H1 (cell line): ENCODE results near the gene DNLZ. TPM values are rescaled to one million over a fixed set of nuclear protein-coding genes. Genes with fewer than 3 reads are reported as not detected.

ENCODE experiments used
- CTCF ChIA-PET: fragments of 300-600 bp; sonication (Branson Sonifier 250); formaldehyde crosslinking; loops from one replicate; lab custom pipeline; 2021; ENCODE audit not compliant: partially characterized antibody; lab: Charles Lee
- POLR2A ChIA-PET: fragments of 300-600 bp; sonication (Branson Sonifier 250); formaldehyde crosslinking; loops from one replicate; lab custom pipeline; 2021; ENCODE audit warnings: inconsistent platforms; ENCODE audit not compliant: partially characterized antibody; lab: Charles Lee
- DNase-seq, 2 experiments: peaks; one replicate each; pipeline versions ENCODE4 v3.0.0 to v3.0.0-alpha.2; 2010 to 2022; ENCODE audit warnings: low spot score in 2 of 2, low read depth in 1 of 2, mixed read lengths in 1 of 2
- FAIRE-seq: peaks from 2 replicates; lab custom pipeline; 2011; peaks lifted over from hg19 to GRCh38; lab: Jason Lieb, UNC
- H2AFZ ChIP-seq: 2 replicates; pipeline ENCODE4 v1.8.1; 2012; ENCODE audit warnings: low read length, inconsistent platforms
- H2AK5ac ChIP-seq: 2 replicates; pipeline ENCODE4 v1.6.1; 2013; ENCODE audit warnings: low read depth, low read length
- H2BK120ac ChIP-seq: replicated peaks from 2 replicates; pipeline ENCODE3; 2013; ENCODE audit warnings: low read depth, low read length, inconsistent platforms
- H2BK12ac ChIP-seq: 2 replicates; pipeline ENCODE4 v1.6.1; 2013; ENCODE audit warnings: low read depth, low read length
- H2BK15ac ChIP-seq: 2 replicates; pipeline ENCODE4 v1.6.1; 2013; ENCODE audit warnings: low read length
- H2BK20ac ChIP-seq: 2 replicates; pipeline ENCODE4 v1.6.1; 2013; ENCODE audit warnings: low read length
- H2BK5ac ChIP-seq: 2 replicates; pipeline ENCODE4 v1.6.1; 2013; ENCODE audit warnings: low read depth, low read length
- H3K14ac ChIP-seq: 2 replicates; pipeline ENCODE4 v1.6.1; 2013; ENCODE audit warnings: inconsistent platforms; ENCODE audit not compliant: insufficient read length
- H3K18ac ChIP-seq: 2 replicates; pipeline ENCODE4 v1.6.1; 2013; ENCODE audit warnings: low read length; ENCODE audit errors: extremely low read depth
- H3K23ac ChIP-seq: 2 replicates; pipeline ENCODE4 v1.6.1; 2013; ENCODE audit warnings: inconsistent platforms; ENCODE audit not compliant: insufficient read length
- H3K23me2 ChIP-seq: 2 replicates; pipeline ENCODE4 v1.6.1; 2013; ENCODE audit warnings: low read depth, low read length
- H3K27ac ChIP-seq: 2 replicates; pipeline ENCODE4 v1.6.1; 2011; ENCODE audit warnings: low read depth, low read length, inconsistent platforms
- H3K27me3 ChIP-seq, 4 experiments: replicated peaks in 1 of 4; 1 replicate in 1 of 4; 2 replicates in 3 of 4; pipeline versions ENCODE4 v1.6.1 to v1.8.1; 2011 to 2013; ENCODE audit warnings: low read length in 3 of 4, mild to moderate bottlenecking in 3 of 4, inconsistent platforms in 2 of 4, mixed read lengths in 2 of 4, moderate library complexity in 1 of 4; ENCODE audit not compliant: control insufficient read depth in 3 of 4, insufficient read depth in 3 of 4; ENCODE audit errors: extremely low read depth in 1 of 4
- H3K36me3 ChIP-seq, 4 experiments: 2 replicates each; pipeline versions ENCODE4 v1.6.1 to v1.8.1; 2011 to 2013; ENCODE audit warnings: mild to moderate bottlenecking in 4 of 4, low read length in 3 of 4, moderate library complexity in 2 of 4, control low read depth in 1 of 4, inconsistent platforms in 1 of 4; ENCODE audit not compliant: insufficient read depth in 4 of 4, control insufficient read depth in 2 of 4
- H3K4ac ChIP-seq: replicated peaks from 2 replicates; pipeline ENCODE3; 2013; ENCODE audit warnings: low read length, low read depth, mixed read lengths, inconsistent platforms; ENCODE audit not compliant: insufficient read length
- H3K4me1 ChIP-seq, 4 experiments: replicated peaks in 1 of 4; 1 replicate in 1 of 4; 2 replicates in 3 of 4; pipeline versions ENCODE4 v1.6.1 to v1.8.1; 2011 to 2013; ENCODE audit warnings: low read length in 3 of 4, inconsistent platforms in 2 of 4, mixed read lengths in 1 of 4; ENCODE audit not compliant: insufficient read depth in 4 of 4, control insufficient read depth in 3 of 4
- H3K4me2 ChIP-seq, 2 experiments: 2 replicates each; pipeline versions ENCODE4 v1.6.1 to v1.8.1; 2011 to 2013; ENCODE audit warnings: low read depth in 2 of 2, low read length in 2 of 2, control low read depth in 1 of 2, inconsistent platforms in 1 of 2, mild to moderate bottlenecking in 1 of 2; ENCODE audit not compliant: insufficient read depth in 1 of 2
- H3K4me3 ChIP-seq, 4 experiments: fragments of 200-600, 300-600 bp in 1 of 4; sonication (generic), shearing (Covaris generic), sonication (Bioruptor Twin) in 1 of 4; 2 replicates each; pipeline versions ENCODE4 v1.5.1 to v1.8.1; 2011 to 2016; ENCODE audit warnings: low read length in 4 of 4, low read depth in 3 of 4, control low read depth in 2 of 4, inconsistent platforms in 2 of 4, mild to moderate bottlenecking in 2 of 4, mixed read lengths in 1 of 4, moderate library complexity in 1 of 4; ENCODE audit not compliant: insufficient read depth in 2 of 4; ENCODE audit errors: extremely low read depth in 1 of 4
- H3K56ac ChIP-seq: replicated peaks from 2 replicates; pipeline ENCODE3; 2013; ENCODE audit warnings: low read depth, mild to moderate bottlenecking, mixed read lengths, low read length, inconsistent platforms; ENCODE audit not compliant: insufficient read length
- H3K79me1 ChIP-seq: 2 replicates; pipeline ENCODE4 v1.6.1; 2013; ENCODE audit warnings: low read depth, low read length, control low read depth
- H3K79me2 ChIP-seq, 2 experiments: 2 replicates each; pipeline versions ENCODE4 v1.6.1 to v1.8.1; 2012 to 2013; ENCODE audit warnings: low read length in 2 of 2, mild to moderate bottlenecking in 2 of 2, inconsistent platforms in 1 of 2; ENCODE audit not compliant: insufficient read depth in 2 of 2, control insufficient read depth in 1 of 2
- H3K9ac ChIP-seq, 4 experiments: replicated peaks in 1 of 4; 1 replicate in 1 of 4; 2 replicates in 3 of 4; pipeline versions ENCODE4 v1.6.1 to v1.8.1; 2011 to 2013; ENCODE audit warnings: low read depth in 3 of 4, low read length in 3 of 4, control low read depth in 2 of 4, mild to moderate bottlenecking in 2 of 4, moderate library complexity in 2 of 4, inconsistent platforms in 1 of 4; ENCODE audit errors: extremely low read depth in 1 of 4
- H3K9me3 ChIP-seq, 2 experiments: 2 replicates each; pipeline versions ENCODE4 v1.6.1 to v1.8.1; 2012 to 2013; ENCODE audit warnings: mild to moderate bottlenecking in 2 of 2, moderate library complexity in 2 of 2, control low read depth in 1 of 2, inconsistent platforms in 1 of 2, low read depth in 1 of 2, low read length in 1 of 2, mixed read lengths in 1 of 2; ENCODE audit not compliant: insufficient read depth in 2 of 2
- H4K20me1 ChIP-seq, 2 experiments: replicated peaks in 1 of 2; 2 replicates each; pipeline versions ENCODE3 to v1.8.1; 2011 to 2013; ENCODE audit warnings: inconsistent platforms in 2 of 2, low read length in 2 of 2, mild to moderate bottlenecking in 1 of 2; ENCODE audit not compliant: insufficient read depth in 2 of 2, control insufficient read depth in 1 of 2
- H4K5ac ChIP-seq: 2 replicates; pipeline ENCODE4 v1.6.1; 2013; ENCODE audit warnings: low read length, low read depth, mixed read lengths, inconsistent platforms; ENCODE audit not compliant: insufficient read length
- H4K8ac ChIP-seq: 2 replicates; pipeline ENCODE4 v1.8.0; 2013; ENCODE audit warnings: mild to moderate bottlenecking, moderate library complexity, low read length, inconsistent platforms; ENCODE audit not compliant: insufficient read depth; ENCODE audit errors: extremely low read depth
- H4K91ac ChIP-seq: replicated peaks from 2 replicates; pipeline ENCODE3; 2013; ENCODE audit warnings: low read length, mixed read lengths, inconsistent platforms; ENCODE audit not compliant: insufficient read length
- BRCA1 ChIP-seq: IDR thresholded peaks from 2 replicates; pipeline ENCODE4 v1.6.1; 2012; ENCODE audit warnings: low read depth, low read length, improper control_type of control experiment
- FOSL1 ChIP-seq: IDR thresholded peaks from 2 replicates; pipeline ENCODE4 v1.6.1; 2011; ENCODE audit warnings: mild to moderate bottlenecking, low read depth, low read length, moderate library complexity; ENCODE audit not compliant: insufficient read depth
- GTF2F1 ChIP-seq: IDR thresholded peaks from 2 replicates; pipeline ENCODE4 v1.6.1; 2012; ENCODE audit warnings: low read depth, low read length, improper control_type of control experiment, borderline replicate concordance
- JUND ChIP-seq: IDR thresholded peaks from 2 replicates; pipeline ENCODE4 v1.6.1; 2011; ENCODE audit warnings: mild to moderate bottlenecking, improper control_type of control experiment, low read length
- KDM5A ChIP-seq: fragments of 200-600 bp; IDR thresholded peaks from 2 replicates; pipeline ENCODE4 v1.7.1; 2012; ENCODE audit warnings: mild to moderate bottlenecking, low read length, inconsistent platforms, mixed read lengths
- RAD21 ChIP-seq, 2 experiments: IDR thresholded peaks in 1 of 2; conservative IDR thresholded peaks in 1 of 2; 2 replicates each; pipeline ENCODE4 v1.6.1; 2011; ENCODE audit warnings: low read depth in 2 of 2, low read length in 2 of 2, improper control_type of control experiment in 1 of 2, inconsistent platforms in 1 of 2, mild to moderate bottlenecking in 1 of 2, moderate library complexity in 1 of 2
- SAP30 ChIP-seq: fragments of 300-600 bp; sonication (generic); IDR thresholded peaks from 2 replicates; pipeline ENCODE4 v1.7.1; 2012; ENCODE audit warnings: low read length, moderate library complexity, mild to moderate bottlenecking, inconsistent platforms; ENCODE audit not compliant: insufficient read depth, insufficient replicate concordance
- SIN3A ChIP-seq, 2 experiments: IDR thresholded peaks in 1 of 2; conservative IDR thresholded peaks in 1 of 2; 2 replicates each; pipeline ENCODE4 v1.6.1; 2011 to 2012; ENCODE audit warnings: low read length in 2 of 2, improper control_type of control experiment in 1 of 2, low read depth in 1 of 2, mild to moderate bottlenecking in 1 of 2
- SIRT6 ChIP-seq: IDR thresholded peaks from one replicate; pipeline ENCODE4 v1.7.1; 2012; ENCODE audit warnings: low read length, inconsistent platforms
- SP2 ChIP-seq: IDR thresholded peaks from 2 replicates; pipeline ENCODE4 v1.6.1; 2012; ENCODE audit warnings: mild to moderate bottlenecking, low read length, inconsistent platforms
- SUZ12 ChIP-seq: fragments of 200-600 bp; sonication (generic); IDR thresholded peaks from 2 replicates; pipeline ENCODE4 v1.6.1; 2012; ENCODE audit warnings: mild to moderate bottlenecking, inconsistent platforms, low read length, moderate library complexity, mixed read lengths
- TBP ChIP-seq: IDR thresholded peaks from 2 replicates; pipeline ENCODE4 v1.6.1; 2011; ENCODE audit warnings: low read depth, low read length, improper control_type of control experiment
- WGBS, 2 experiments: shearing (Covaris generic) in 1 of 2; methylation state at CpG; one replicate each; pipeline versions ENCODE4 v1.1.6 to v1.1.7; 2013 to 2015; ENCODE audit warnings: low lambda C conversion rate in 2 of 2, mixed read lengths in 2 of 2, inconsistent platforms in 1 of 2, low coverage in 1 of 2, missing lambda C conversion rate in 1 of 2; ENCODE audit not compliant: insufficient replicate concordance in 2 of 2, insufficient coverage in 1 of 2, insufficient read length in 1 of 2; ENCODE audit errors: extremely low coverage in 1 of 2, missing lambda C conversion rate in 1 of 2; 5-methylcytosine and 5-hydroxymethylcytosine counted together
- polyA plus RNA-seq, 7 experiments: library from polyadenylated mRNA; depleted of rRNA in 3 of 7; stranded (reverse) in 5 of 7; unstranded in 2 of 7; fragments of >200 nt in 5 of 7; fragments of 200-250 nt in 2 of 7; gene quantifications; 1 replicate in 5 of 7; 2 replicates in 1 of 7; 4 replicates in 1 of 7; pipeline versions ENCODE4 v1.2.1 to v1.2.3, GENCODE V29; 2011 to 2013; ENCODE audit warnings: missing spikeins in 2 of 7, mixed read lengths in 2 of 7
- total RNA-seq: library from RNA; stranded (reverse); fragmentation: NEBNext Ultra II Directional; extraction: Animal tissue kit (Norgen Biotek cat#: 25700); gene quantifications from 2 replicates; pipeline ENCODE4 v1.2.1, GENCODE V29; 2021
- TF ChIP-seq, protein P1 (sequence below): IDR thresholded peaks from 2 replicates; pipeline ENCODE4 v1.6.1; 2012; ENCODE audit warnings: inconsistent platforms

The DNLZ gene
- total and polyA plus RNA-seq, 2 of the 8 experiments (the other 6 are each of a cell fraction or from before 2014, with no cell fraction given): 11.6 to 17.9 TPM

DNA sequence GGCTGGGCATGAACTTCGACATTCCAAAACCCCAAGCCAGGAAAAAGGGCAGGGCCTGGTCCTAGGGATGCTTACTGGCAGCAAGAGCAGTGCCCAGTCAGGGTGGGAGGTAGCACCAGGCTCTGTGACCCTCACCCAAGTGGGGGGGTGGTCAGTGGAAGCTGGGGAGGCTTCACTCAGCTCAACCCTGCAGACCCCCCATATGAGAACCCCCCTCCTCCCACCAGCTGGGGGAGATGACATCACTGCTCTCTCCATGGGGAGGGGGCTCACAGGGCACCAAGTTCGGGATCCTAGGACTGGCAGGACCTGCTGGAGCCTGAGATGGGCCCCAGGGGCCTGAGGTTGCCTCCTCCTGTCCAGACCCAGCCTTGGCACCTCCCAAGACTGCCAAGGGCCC lies 4.7 kb downstream of the DNLZ start:
- Histone ChIP-seq H4K8ac (no peak overlapping the region), H2BK120ac (no peak overlapping the region), H3K23ac (no peak overlapping the region), H4K5ac (no peak overlapping the region), H3K14ac (no peak overlapping the region), H3K4me1 (peaks cover 0 to 7% (median under 1%) of the 10 kb centered on the region in 4 experiments; a peak in 3 of 7 replicates), H3K9me3 (peaks cover 0 to under 1% of the 10 kb centered on the region in 2 experiments; a peak in 1 of 4 replicates), H3K18ac (no peak overlapping the region), H2BK5ac (no peak overlapping the region), H3K56ac (no peak overlapping the region), H2AK5ac (no peak overlapping the region), H3K4me3 (no peak overlapping the region), H3K27ac (no peak overlapping the region), H2BK20ac (no peak overlapping the region), H4K91ac (no peak overlapping the region), H3K9ac (no peak overlapping the region), H3K23me2 (no peaks in the 10 kb centered on the region; the same call in 1 of the 2 replicates), H2BK15ac (no peak overlapping the region), H4K20me1 (peaks cover 3 to 4% of the 10 kb centered on the region in 2 experiments), H3K4ac (no peak overlapping the region), H3K27me3 (no peaks in the 10 kb centered on the region; a peak in 1 of 7 replicates), H2BK12ac (no peak overlapping the region), H3K36me3 (no peaks in the 10 kb centered on the region; a peak in 1 of 8 replicates), H3K4me2 (no peak overlapping the region), H3K79me1 (peaks cover 3% of the 10 kb centered on the region), H3K79me2 (no peaks in the 10 kb centered on the region), H2AFZ (no peak overlapping the region)
- ChIA-PET CTCF (interaction anchor here (1.0 kb wide), 1 partner anchor 13 kb away, joined by 3 read pairs; no protein-coding TSS in a partner anchor), POLR2A (interaction anchor here (0.7 to 15.8 kb wide), 3 partner anchors 14 to 21 kb away, joined by 3 to 137 read pairs (median 4); no protein-coding TSS in a partner anchor)
- WGBS, 2 experiments: 88% methylated on average over 2 of the region's 2 CpGs; no CpG with 5 or more reads in 1 of the 2 experiments
- FAIRE-seq (no peak), DNase-seq (no peak)
- TF ChIP-seq BRCA1 (no peak), GTF2F1 (no peak), KDM5A (no peak), SP2 (no peak), RAD21 (IDR thresholded peaks at IDR 0.05 in 1 of 2, conservative IDR thresholded peaks at IDR 0.05 in 1 of 2; ENCODE audit: low read depth in 2 of 2, low read length in 2 of 2) (no peak), TBP (no peak), FOSL1 (no peak), SIRT6 (no peak), SAP30 (no peak), SUZ12 (no peak), SIN3A (conservative IDR thresholded peaks at IDR 0.05 in 1 of 2, IDR thresholded peaks at IDR 0.05 in 1 of 2; ENCODE audit: low read depth in 1 of 2, low read length in 2 of 2) (no peak), JUND (no peak)
- TF ChIP-seq, protein P1, sequence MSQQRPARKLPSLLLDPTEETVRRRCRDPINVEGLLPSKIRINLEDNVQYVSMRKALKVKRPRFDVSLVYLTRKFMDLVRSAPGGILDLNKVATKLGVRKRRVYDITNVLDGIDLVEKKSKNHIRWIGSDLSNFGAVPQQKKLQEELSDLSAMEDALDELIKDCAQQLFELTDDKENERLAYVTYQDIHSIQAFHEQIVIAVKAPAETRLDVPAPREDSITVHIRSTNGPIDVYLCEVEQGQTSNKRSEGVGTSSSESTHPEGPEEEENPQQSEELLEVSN: no peak
